Measurements from ENCODE around the gene NEU4.

NEU4 gene

DNA sequence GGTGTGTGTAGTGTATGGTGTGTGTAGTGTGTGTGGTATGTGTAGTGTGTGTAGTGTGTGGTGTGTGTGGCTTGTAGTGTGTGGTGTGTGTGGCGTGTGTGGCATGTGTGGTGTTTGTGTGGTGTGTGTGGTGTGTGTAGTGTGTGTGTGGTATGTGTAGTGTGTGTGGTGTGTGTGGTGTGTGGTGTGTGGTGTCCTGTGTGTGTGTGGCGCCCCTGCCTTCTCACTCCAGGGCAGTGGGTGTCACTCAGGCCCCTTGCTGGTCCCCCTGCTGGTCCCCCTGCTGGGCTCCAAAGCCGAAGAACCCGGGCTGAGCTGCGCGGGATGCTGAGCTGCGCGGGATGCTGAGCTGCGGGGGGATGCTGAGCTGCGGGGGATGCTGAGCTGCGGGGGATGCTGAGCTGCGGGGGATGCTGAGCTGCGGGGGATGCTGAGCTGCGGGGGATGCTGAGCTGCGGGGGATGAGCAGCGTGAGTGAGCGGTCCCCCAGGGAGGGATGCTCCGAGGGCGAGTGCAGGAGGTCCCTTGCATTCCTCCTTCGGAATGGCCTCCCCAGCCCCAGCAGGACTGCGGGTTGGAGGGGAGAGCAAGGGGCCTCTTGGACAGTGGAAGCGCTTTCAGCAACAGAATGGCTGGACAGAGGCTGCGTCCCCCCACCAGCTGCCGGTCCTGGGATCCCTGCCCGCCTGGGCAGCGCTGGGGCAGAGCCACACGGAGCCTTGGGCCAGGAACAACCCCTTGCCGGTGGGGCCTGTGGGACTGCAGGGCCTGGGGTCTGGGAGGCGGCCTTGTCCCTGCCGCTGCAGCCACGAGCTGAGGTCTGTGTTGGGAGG is 57.2 kb downstream of the NEU4 start:
- no peak for DNase-seq
